Breast epithelium (tissue), 4 donors: ENCODE measurements around the gene MBD2. TPM values are rescaled to one million over a fixed set of nuclear protein-coding genes. Genes with fewer than 3 reads are reported as not detected.

ENCODE experiments used
- DNase-seq, 2 donors: peaks; one replicate each; pipeline ENCODE4 v3.0.0-alpha.2; 2019; ENCODE audit warnings: low spot score in 2 of 2
- H3K27ac ChIP-seq, 2 donors: fragments of 200-600 bp; sonication (generic) in 1 of 2; one replicate each; pipeline ENCODE4 v1.5.1; 2016 to 2019; ENCODE audit warnings: mild to moderate bottlenecking in 1 of 2
- H3K27me3 ChIP-seq, 2 donors: fragments of 200-600 bp; sonication (generic) in 1 of 2; one replicate each; pipeline versions ENCODE4 v1.5.1 to v1.6.0; 2017 to 2019; ENCODE audit warnings: control low read depth in 1 of 2, mild to moderate bottlenecking in 1 of 2
- H3K36me3 ChIP-seq: fragments of 200-600 bp; one replicate; pipeline ENCODE4 v1.5.1; 2019
- H3K4me1 ChIP-seq, 2 donors: fragments of 200-600 bp; sonication (generic); one replicate each; pipeline ENCODE4 v1.5.1; 2016 to 2019; ENCODE audit warnings: control low read depth in 1 of 2
- H3K4me3 ChIP-seq, 3 donors: fragments of 200-600 bp; sonication (generic); 1 replicate in 2 of 3; 2 replicates in 1 of 3; pipeline ENCODE4 v1.5.1; 2016 to 2019; ENCODE audit warnings: mild to moderate bottlenecking in 3 of 3, moderate library complexity in 2 of 3
- H3K9me3 ChIP-seq, 2 donors: fragments of 200-600 bp; sonication (generic) in 1 of 2; one replicate each; pipeline ENCODE4 v1.5.1; 2016 to 2019; ENCODE audit warnings: control low read depth in 1 of 2
- POLR2A ChIP-seq: fragments of 450-650 bp; IDR thresholded peaks from one replicate; pipeline ENCODE4 v1.6.1; 2016; ENCODE audit warnings: antibody characterized with exemption, mild to moderate bottlenecking, moderate library complexity
- POLR2AphosphoS5 ChIP-seq, 3 donors: sonication (generic); formaldehyde crosslinking; IDR thresholded peaks; one replicate each; pipeline ENCODE4 v1.6.1; 2017; ENCODE audit warnings: antibody characterized with exemption in 3 of 3
- intact Hi-C: fragments of 100-400 bp; cut with DNase I; formaldehyde crosslinking; loops from one replicate; pipeline ENCODE4 v1.15.1; 2023; ENCODE audit warnings: low total_unique reads
- total RNA-seq, 3 donors: library from RNA; depleted of rRNA; stranded (reverse); fragments of >200 nt; gene quantifications; one replicate each; pipeline ENCODE4 v1.1.0, GENCODE V29; 2016
- TF ChIP-seq, protein P1 (sequence below), 3 donors: fragments of 450-650 bp; IDR thresholded peaks; one replicate each; pipeline ENCODE4 v1.5.1; 2016 to 2017; ENCODE audit warnings: antibody characterized with exemption in 3 of 3, mild to moderate bottlenecking in 3 of 3, moderate library complexity in 3 of 3

The MBD2 gene
- total RNA-seq, 3 donors from 2014 or later: 46.2 to 61.9 (median 50.6) TPM

DNA sequence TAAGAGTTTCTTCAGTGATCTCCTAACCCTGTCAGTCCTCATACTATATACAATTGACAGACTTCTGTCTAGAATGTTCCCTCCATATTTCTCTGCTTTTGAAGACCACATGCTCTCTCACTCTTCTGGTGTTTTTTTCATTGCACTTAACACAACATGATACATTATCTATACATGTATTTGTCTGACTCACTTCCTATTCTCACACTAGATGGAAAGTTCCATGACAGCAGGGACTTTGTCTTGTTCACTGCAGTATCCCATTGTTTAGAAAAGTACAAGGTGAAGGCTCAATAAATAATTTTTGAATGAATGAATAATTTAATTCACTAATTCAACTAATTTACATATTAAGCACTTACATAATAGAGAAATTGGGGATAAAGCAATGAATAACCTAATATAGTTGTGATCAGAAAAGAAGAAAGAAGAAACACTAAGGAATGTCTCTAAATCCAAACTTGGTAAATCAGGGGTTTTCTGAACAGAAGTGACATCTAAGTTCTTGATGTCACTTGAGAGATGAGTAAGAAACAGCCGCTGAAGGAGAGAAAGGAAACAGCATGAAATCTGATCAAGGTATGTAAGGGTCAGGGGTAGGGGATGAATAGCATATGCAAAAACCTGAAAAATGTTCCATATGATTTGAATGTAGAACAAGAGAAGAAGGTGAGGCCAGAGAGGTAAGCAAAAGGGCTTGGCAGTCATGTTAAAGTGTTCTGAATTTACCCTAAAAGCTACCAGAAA is 42.4 kb downstream of the MBD2 start:
- no peak for DNase-seq
- no peaks in the 10 kb centered on the region for H3K27me3 ChIP-seq
- no peak overlapping the region for H3K4me3 ChIP-seq
- no peaks in the 10 kb centered on the region for H3K4me1 ChIP-seq
- intact Hi-C loops: no loop called here
- no peaks in the 10 kb centered on the region for H3K9me3 ChIP-seq
- peaks cover 3% of the 10 kb centered on the region for H3K36me3 ChIP-seq
- TF ChIP-seq, protein P1, sequence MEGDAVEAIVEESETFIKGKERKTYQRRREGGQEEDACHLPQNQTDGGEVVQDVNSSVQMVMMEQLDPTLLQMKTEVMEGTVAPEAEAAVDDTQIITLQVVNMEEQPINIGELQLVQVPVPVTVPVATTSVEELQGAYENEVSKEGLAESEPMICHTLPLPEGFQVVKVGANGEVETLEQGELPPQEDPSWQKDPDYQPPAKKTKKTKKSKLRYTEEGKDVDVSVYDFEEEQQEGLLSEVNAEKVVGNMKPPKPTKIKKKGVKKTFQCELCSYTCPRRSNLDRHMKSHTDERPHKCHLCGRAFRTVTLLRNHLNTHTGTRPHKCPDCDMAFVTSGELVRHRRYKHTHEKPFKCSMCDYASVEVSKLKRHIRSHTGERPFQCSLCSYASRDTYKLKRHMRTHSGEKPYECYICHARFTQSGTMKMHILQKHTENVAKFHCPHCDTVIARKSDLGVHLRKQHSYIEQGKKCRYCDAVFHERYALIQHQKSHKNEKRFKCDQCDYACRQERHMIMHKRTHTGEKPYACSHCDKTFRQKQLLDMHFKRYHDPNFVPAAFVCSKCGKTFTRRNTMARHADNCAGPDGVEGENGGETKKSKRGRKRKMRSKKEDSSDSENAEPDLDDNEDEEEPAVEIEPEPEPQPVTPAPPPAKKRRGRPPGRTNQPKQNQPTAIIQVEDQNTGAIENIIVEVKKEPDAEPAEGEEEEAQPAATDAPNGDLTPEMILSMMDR (IDR thresholded peaks at IDR 0.05): no peak
- TF ChIP-seq POLR2A: no peak
- no peak for TF ChIP-seq POLR2AphosphoS5 (IDR thresholded peaks at IDR 0.05)
- H3K27ac ChIP-seq: no peak overlapping the region

DNA sequence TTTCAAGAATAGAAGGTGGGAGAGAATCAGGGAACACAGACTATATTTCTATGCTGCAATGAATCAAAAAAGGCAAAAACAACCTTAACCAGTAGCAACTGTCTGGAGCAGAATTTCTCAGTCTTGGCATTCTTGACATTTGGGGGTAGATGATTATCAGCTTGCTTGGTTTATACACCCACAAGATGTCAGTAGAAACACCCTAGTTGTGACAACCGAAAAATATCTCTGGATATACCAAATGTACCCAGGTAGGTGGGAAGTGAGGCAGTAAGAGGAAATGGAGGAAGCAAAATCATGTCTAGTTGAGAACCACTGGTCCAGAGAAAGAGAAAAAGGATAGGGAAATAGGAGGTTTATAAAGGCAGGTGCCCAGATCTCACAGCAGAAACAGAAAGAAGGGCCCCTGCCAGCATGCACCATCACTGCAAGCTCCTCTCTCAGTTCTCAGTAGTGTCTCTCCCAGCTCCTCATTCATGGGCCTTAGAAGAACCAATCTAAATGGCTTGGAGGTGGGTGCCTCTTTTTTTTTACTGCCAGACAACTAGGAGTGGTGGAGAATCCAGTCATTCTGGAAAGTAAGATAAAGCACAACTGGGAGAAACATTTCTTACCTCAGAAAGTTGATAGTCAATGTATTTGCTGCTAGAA is 50.4 kb downstream of the MBD2 start:
- H3K9me3 ChIP-seq: no peaks in the 10 kb centered on the region
- no peak overlapping the region for H3K27ac ChIP-seq
- no peak for TF ChIP-seq POLR2A
- TF ChIP-seq POLR2AphosphoS5 (IDR thresholded peaks at IDR 0.05): no peak
- TF ChIP-seq, protein P1 (IDR thresholded peaks at IDR 0.05): no peak
- H3K27me3 ChIP-seq: no peaks in the 10 kb centered on the region
- DNase-seq: no peak
- intact Hi-C loops: no loop called here
- no peaks in the 10 kb centered on the region for H3K36me3 ChIP-seq
- H3K4me3 ChIP-seq: no peak overlapping the region
- H3K4me1 ChIP-seq: no peaks in the 10 kb centered on the region

DNA sequence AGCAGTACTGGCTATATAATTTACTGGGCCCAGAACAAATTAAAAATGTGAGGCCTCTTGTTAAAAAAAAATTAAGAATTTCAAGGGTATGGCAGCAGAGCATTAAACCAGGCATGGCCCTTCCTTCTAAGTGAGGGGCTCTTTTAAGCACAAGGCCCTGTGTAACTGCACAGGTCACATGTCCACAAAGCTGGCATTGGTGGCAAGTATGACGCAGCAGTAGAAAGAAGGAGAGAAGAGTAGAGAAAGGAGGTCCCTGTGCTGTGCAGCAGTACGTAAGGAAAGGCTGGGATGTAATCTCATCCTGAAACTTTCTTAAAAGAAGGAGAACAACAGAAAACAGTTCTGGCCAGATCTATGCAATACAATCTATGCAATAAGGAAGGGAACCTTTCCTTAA is 51.2 kb downstream of the MBD2 start:
- TF ChIP-seq, protein P1 (IDR thresholded peaks at IDR 0.05): no peak
- TF ChIP-seq POLR2AphosphoS5 (IDR thresholded peaks at IDR 0.05): no peak
- no peak for TF ChIP-seq POLR2A
- Histone ChIP-seq H3K4me3 (no peak overlapping the region), H3K9me3 (no peaks in the 10 kb centered on the region), H3K27ac (no peak overlapping the region), H3K4me1 (no peaks in the 10 kb centered on the region), H3K27me3 (no peaks in the 10 kb centered on the region), H3K36me3 (no peaks in the 10 kb centered on the region)
- no peak for DNase-seq
- intact Hi-C loops: no loop called here

DNA sequence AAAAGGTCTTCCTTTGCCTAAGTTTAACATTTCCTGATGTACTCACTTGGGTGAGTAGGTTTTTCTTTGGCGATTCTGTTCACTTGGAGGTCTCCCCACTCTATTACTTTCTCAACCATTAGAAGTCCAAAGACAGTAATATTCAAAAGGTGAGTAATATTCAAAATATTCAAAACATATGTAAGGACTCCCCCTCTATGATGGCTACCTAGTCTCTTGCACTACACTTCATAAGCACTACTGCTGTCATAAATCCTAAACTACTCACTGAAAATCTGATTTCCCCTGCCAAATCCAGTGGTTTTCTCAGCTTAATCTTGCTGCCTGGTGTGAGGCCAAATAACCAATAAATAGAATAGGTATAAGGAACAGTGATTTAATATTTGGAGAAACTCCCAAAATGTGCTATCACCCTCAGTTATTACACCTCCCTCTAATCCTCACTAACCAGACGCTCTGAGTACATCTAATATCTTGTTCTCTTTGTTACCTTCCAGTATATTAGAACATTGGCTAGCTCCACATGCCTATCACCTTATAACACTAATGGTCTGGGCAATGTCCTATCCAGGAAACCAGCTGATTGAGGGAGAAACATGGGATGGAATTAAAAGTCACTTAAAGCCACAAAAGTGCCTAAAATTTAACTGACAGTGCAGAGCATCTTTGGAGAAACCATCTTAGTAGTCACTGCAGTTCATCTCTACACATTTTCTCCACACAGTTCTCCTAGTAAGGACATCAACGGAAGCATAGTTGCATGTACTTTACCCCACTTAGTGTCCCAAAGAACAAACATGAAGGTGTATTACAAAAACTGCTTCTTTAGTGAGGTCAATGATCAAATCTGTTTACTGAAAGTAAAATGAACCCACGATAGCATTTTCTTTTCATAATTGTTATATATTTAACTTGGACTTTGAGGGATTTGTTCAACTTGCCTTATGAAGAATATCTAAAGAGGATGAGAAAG is 54.8 kb downstream of the MBD2 start:
- H3K36me3 ChIP-seq: no peaks in the 10 kb centered on the region
- DNase-seq: no peak
- no peak overlapping the region for H3K4me3 ChIP-seq
- H3K27ac ChIP-seq: no peak overlapping the region
- TF ChIP-seq, protein P1 (IDR thresholded peaks at IDR 0.05): no peak
- TF ChIP-seq POLR2A (no peak), POLR2AphosphoS5 (IDR thresholded peaks at IDR 0.05) (no peak)
- intact Hi-C loops: no loop called here
- no peaks in the 10 kb centered on the region for H3K4me1 ChIP-seq
- no peaks in the 10 kb centered on the region for H3K27me3 ChIP-seq
- H3K9me3 ChIP-seq: no peaks in the 10 kb centered on the region
